Gastroesophageal sphincter (tissue), 4 donors: Measurements from ENCODE around the gene PCDHA11. TPM values are rescaled to one million over a fixed set of nuclear protein-coding genes. Genes with fewer than 3 reads are reported as not detected.
"Not testable (repeated sequence)": the region's sequence is repeated elsewhere in the genome, so short reads cannot be mapped to it uniquely, and the experiment has no call there.

Experiments used
- ATAC-seq: fragments of 150-250 bp; one replicate; pipeline ENCODE4 v1.9.1; 2016; ENCODE audit warnings: mild to moderate bottlenecking, moderate library complexity
- H3K27ac ChIP-seq, 4 donors: fragments of 200-600 bp; sonication (generic) in 3 of 4; 1 replicate in 3 of 4; 2 replicates in 1 of 4; pipeline ENCODE4 v1.5.1; 2016 to 2019
- H3K27me3 ChIP-seq: fragments of 200-600 bp; sonication (generic); one replicate; pipeline ENCODE4 v1.5.1; 2019
- H3K36me3 ChIP-seq, 2 donors: fragments of 200-600 bp; sonication (generic); one replicate each; pipeline ENCODE4 v1.5.1; 2019; ENCODE audit warnings: control low read depth in 1 of 2
- H3K4me1 ChIP-seq, 3 donors: fragments of 200-600 bp; sonication (generic); 1 replicate in 2 of 3; 2 replicates in 1 of 3; pipeline ENCODE4 v1.5.1; 2016 to 2019; ENCODE audit warnings: control low read depth in 2 of 3
- H3K4me3 ChIP-seq, 2 donors: fragments of 200-600 bp; sonication (generic); one replicate each; pipeline ENCODE4 v1.5.1; 2019; ENCODE audit warnings: mild to moderate bottlenecking in 1 of 2, moderate library complexity in 1 of 2
- H3K9me3 ChIP-seq, 3 donors: fragments of 200-600 bp; sonication (generic); one replicate each; pipeline ENCODE4 v1.5.1; 2017 to 2019; ENCODE audit warnings: control low read depth in 2 of 3
- EP300 ChIP-seq: sonication (generic); formaldehyde crosslinking; IDR thresholded peaks from one replicate; pipeline ENCODE4 v1.6.1; 2017; ENCODE audit warnings: antibody characterized with exemption, mild to moderate bottlenecking
- POLR2A ChIP-seq, 2 donors: fragments of 450-650 bp; IDR thresholded peaks; one replicate each; pipeline ENCODE4 v1.6.1; 2017; ENCODE audit warnings: antibody characterized with exemption in 2 of 2, mild to moderate bottlenecking in 2 of 2, moderate library complexity in 1 of 2
- POLR2AphosphoS5 ChIP-seq: sonication (generic); formaldehyde crosslinking; IDR thresholded peaks from one replicate; pipeline ENCODE4 v1.6.1; 2017; ENCODE audit warnings: antibody characterized with exemption
- WGBS, 2 donors: methylation state at CpG; one replicate each; pipeline ENCODE4 v1.1.5; 2018; ENCODE audit warnings: low coverage in 1 of 2; 5-methylcytosine and 5-hydroxymethylcytosine counted together
- total RNA-seq, 4 donors: library from RNA; depleted of rRNA; stranded (reverse); fragments of >200 nt; gene quantifications; one replicate each; pipeline ENCODE4 v1.1.0, GENCODE V29; 2016
- TF ChIP-seq, protein P1 (sequence below), 4 experiments: fragments of 200-600 bp in 2 of 4; fragments of 450-650 bp in 2 of 4; sonication (generic) in 1 of 4; IDR thresholded peaks; one replicate each; pipeline ENCODE4 v1.5.1; 2017 to 2019; ENCODE audit warnings: antibody characterized with exemption in 4 of 4, mild to moderate bottlenecking in 2 of 4, moderate library complexity in 2 of 4

PCDHA11 gene, protein sequence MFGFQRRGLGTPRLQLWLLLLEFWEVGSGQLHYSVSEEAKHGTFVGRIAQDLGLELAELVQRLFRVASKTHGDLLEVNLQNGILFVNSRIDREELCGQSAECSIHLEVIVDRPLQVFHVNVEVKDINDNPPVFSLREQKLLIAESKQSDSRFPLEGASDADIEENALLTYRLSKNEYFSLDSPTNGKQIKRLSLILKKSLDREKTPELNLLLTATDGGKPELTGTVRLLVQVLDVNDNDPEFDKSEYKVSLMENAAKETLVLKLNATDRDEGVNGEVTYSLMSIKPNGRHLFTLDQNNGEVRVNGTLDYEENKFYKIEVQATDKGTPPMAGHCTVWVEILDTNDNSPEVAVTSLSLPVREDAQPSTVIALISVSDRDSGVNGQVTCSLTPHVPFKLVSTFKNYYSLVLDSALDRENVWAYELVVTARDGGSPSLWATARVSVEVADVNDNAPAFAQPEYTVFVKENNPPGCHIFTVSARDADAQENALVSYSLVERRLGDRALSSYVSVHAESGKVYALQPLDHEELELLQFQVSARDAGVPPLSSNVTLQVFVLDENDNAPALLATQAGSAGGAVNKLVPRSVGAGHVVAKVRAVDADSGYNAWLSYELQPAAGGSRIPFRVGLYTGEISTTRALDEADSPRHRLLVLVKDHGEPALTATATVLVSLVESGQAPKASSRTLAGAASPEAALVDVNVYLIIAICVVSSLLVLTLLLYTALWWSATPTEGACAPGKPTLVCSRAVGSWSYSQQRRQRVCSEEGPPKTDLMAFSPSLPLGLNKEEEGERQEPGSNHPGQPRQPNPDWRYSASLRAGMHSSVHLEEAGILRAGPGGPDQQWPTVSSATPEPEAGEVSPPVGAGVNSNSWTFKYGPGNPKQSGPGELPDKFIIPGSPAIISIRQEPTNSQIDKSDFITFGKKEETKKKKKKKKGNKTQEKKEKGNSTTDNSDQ
- 1 to 10 TPM in 1 of 4 donors, under 1 TPM in 3; 0.13 to 1.9 (median 0.89) TPM for total RNA-seq

DNA sequence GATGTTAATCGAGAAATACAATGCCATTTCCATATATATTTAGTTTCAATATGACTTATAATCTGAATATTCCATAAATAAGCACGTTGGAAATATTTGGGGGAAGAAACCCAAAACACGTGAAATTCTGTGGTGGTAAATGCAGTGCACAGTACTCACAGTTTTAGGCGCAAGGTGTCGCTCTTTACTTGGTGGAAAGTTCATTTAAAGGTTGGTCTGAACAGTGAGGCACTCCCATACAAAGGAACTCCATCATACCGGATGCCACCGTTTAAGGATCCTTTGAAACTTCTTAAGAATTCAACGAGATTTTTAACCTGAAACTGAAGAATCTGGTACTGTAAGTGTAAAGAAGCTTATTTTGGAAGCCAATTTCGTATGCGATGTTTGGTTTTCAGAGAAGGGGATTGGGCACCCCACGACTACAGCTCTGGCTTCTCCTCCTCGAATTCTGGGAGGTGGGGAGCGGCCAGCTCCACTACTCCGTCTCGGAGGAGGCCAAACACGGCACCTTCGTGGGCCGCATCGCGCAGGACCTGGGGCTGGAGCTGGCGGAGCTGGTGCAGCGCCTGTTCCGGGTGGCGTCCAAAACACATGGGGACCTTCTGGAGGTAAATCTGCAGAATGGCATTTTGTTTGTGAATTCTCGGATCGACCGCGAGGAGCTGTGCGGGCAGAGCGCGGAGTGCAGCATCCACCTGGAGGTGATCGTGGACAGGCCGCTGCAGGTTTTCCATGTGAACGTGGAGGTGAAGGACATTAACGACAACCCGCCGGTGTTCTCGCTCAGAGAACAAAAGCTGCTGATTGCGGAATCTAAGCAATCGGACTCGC, at the start of gene PCDHA11:
Gene PCDHA11, plus strand, starts transcription at position 237 of the 834 bp plus-strand sequence. Its CDS starts 147 bp downstream, at position 384.
- H3K27ac ChIP-seq, result no peak within 1 kb of the TSS
- no peaks in the 10 kb centered on the region for H3K36me3 ChIP-seq
- peak within 1 kb of the TSS; percentile 12 to 18 for H3K4me3 ChIP-seq
- 16 to 22% methylated on average over 15 to 18 of the region's 41 CpGs for WGBS, 2 donors
- TF ChIP-seq POLR2A (IDR thresholded peaks at IDR 0.05), result no peak
- TF ChIP-seq, protein P1, sequence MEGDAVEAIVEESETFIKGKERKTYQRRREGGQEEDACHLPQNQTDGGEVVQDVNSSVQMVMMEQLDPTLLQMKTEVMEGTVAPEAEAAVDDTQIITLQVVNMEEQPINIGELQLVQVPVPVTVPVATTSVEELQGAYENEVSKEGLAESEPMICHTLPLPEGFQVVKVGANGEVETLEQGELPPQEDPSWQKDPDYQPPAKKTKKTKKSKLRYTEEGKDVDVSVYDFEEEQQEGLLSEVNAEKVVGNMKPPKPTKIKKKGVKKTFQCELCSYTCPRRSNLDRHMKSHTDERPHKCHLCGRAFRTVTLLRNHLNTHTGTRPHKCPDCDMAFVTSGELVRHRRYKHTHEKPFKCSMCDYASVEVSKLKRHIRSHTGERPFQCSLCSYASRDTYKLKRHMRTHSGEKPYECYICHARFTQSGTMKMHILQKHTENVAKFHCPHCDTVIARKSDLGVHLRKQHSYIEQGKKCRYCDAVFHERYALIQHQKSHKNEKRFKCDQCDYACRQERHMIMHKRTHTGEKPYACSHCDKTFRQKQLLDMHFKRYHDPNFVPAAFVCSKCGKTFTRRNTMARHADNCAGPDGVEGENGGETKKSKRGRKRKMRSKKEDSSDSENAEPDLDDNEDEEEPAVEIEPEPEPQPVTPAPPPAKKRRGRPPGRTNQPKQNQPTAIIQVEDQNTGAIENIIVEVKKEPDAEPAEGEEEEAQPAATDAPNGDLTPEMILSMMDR (IDR thresholded peaks at IDR 0.05), result peak in 1 of 4 experiments; percentile 42
- TF ChIP-seq EP300, result no peak
- peaks cover 61% of the 10 kb centered on the region for H3K27me3 ChIP-seq
- no peaks in the 10 kb centered on the region for H3K4me1 ChIP-seq
- ATAC-seq, result no peak
- H3K9me3 ChIP-seq, result peaks cover 0 to 53% (median 0%) of the 10 kb centered on the region in 3 donors

DNA sequence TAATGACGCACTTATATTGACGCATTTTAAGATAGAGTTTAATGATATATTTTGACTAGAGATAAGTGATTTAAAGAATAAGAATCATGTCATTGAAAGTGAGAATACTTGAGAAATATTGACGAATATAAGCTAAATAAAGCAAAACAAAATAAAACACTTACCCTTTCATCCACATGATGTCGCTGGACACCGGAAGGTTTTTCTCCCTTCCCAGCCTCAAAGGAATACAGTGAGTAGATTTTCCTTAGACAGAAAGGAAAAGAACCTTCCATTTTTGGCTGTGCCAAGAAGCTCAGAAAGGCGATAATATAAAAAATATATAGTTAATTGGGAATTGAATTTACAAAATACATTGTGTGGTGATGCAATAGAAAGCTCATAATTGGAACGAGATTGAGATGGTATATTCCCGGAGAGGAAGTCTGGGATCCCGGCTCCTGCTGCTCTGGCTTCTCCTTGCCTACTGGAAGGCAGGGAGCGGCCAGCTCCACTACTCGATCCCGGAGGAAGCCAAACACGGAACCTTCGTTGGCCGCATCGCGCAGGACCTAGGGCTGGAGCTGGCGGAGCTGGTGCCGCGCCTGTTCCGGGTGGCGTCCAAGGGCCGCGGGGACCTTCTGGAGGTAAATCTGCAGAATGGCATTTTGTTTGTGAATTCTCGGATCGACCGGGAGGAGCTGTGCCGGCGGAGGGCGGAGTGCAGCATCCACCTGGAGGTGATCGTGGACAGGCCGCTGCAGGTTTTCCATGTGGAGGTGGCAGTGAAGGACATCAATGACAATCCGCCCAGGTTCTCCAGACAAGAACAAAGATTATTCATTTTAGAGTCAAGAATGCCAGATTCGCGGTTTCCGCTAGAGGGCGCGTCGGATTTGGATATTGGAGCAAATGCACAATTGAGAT, 47.1 kb upstream of the PCDHA11 start, which contains the start of gene PCDHA5:
Gene PCDHA5, plus strand, starts transcription at position 239 of the 906 bp plus-strand sequence.
- ATAC-seq, result no peak
- peak within 1 kb of the TSS in 1 of 2 donors; percentile 7 for H3K4me3 ChIP-seq
- no peak within 1 kb of the TSS for H3K27ac ChIP-seq
- 12 to 21% methylated on average over 13 to 30 of the region's 39 CpGs for WGBS, 2 donors
- H3K4me1 ChIP-seq, result no peaks in the 10 kb centered on the region
- TF ChIP-seq EP300, result no peak
- TF ChIP-seq POLR2A (IDR thresholded peaks at IDR 0.05), result no peak
- TF ChIP-seq, protein P1 (IDR thresholded peaks at IDR 0.05), result peak in 1 of 4 experiments; percentile 46
- TF ChIP-seq POLR2AphosphoS5, result no peak
- H3K27me3 ChIP-seq, result peaks cover 39% of the 10 kb centered on the region
- H3K9me3 ChIP-seq, result peaks cover 0 to 28% (median 0%) of the 10 kb centered on the region in 3 donors
- H3K36me3 ChIP-seq, result no peaks in the 10 kb centered on the region

DNA sequence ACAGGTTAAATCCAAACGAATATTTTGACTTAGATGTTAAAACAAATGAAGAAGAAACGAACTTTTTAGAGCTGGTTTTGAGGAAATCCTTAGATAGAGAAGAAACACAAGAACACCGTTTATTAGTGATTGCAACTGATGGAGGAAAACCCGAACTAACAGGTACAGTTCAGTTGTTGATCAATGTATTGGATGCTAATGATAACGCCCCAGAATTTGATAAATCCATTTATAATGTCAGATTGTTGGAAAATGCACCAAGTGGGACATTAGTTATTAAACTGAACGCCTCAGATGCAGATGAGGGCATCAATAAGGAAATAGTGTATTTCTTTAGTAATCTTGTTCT, 46.5 kb upstream of the PCDHA11 start:
- TF ChIP-seq, protein P1 (IDR thresholded peaks at IDR 0.05), result no peak
- TF ChIP-seq POLR2A (IDR thresholded peaks at IDR 0.05) (no peak), EP300 (no peak), POLR2AphosphoS5 (no peak)
- WGBS, 2 donors, result 21 to 25% methylated on average over 6 of the region's 6 CpGs
- H3K27me3 ChIP-seq, result peaks cover 43% of the 10 kb centered on the region

DNA sequence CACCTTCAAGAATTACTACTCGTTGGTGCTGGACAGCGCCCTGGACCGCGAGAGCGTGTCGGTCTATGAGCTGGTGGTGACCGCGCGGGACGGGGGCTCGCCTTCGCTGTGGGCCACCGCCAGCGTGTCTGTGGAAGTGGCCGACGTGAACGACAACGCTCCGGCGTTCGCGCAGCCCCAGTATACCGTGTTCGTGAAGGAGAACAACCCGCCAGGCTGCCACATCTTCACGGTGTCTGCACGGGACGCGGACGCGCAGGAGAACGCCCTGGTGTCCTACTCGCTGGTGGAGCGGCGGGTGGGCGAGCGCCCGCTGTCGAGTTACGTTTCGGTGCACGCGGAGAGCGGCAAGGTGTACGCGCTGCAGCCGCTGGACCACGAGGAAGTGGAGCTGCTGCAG, 45.8 kb upstream of the PCDHA11 start:
- peaks cover 0 to 32% (median 0%) of the 10 kb centered on the region in 3 donors for H3K9me3 ChIP-seq
- not testable (repeated sequence) for ATAC-seq, H3K4me3 ChIP-seq, H3K27ac ChIP-seq, H3K4me1 ChIP-seq, H3K36me3 ChIP-seq
- H3K27me3 ChIP-seq, result peaks cover 50% of the 10 kb centered on the region
- no CpG with 5 or more reads among the region's 48 CpGs for WGBS, 2 donors

More for the DNA sequence above, 46.5 kb upstream of the PCDHA11 start:
- Histone ChIP-seq H3K4me1 (no peaks in the 10 kb centered on the region), H3K36me3 (no peaks in the 10 kb centered on the region), H3K9me3 (peaks cover 0 to 25% (median 0%) of the 10 kb centered on the region in 3 donors), H3K4me3 (no peak overlapping the region), H3K27ac (no peak overlapping the region)
- ATAC-seq, result no peak
